ENCODE results near the gene ELMO1. TPM values are rescaled to one million over a fixed set of nuclear protein-coding genes. Genes with fewer than 3 reads are reported as not detected.

Gene ELMO1
- polyA plus RNA-seq, 1 experiment: not detected

DNA sequence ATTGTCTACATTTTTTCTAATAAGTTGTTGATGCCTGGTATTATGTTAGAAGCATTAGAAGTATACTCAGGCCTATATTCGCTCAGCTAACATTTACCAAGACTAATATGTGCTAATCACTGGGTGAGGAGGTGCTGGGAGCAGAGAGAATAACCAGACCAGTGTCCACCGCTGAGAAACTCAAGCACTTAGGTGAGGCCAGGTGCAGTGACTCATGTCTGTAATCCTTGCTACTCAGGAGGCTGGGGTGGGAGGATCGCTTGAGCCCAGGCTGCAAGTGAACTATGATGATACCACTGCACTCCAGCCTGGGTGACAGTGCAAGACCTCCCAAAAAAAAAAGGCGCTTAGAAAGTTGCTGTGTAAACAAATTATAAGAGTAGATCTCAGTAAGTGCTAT, 542.2 kb downstream of the ELMO1 start:
- ChIA-PET CTCF (no interaction called here), POLR2A (no interaction called here)
- no peaks in the 10 kb centered on the region for H3K27me3 ChIP-seq (ENCODE audit: control insufficient read depth, insufficient read depth, low read length)
- DNase-seq (ENCODE audit: low read depth): no peak
- no peaks in the 10 kb centered on the region for H3K36me3 ChIP-seq (ENCODE audit: control insufficient read depth, insufficient read depth, low read length)
- TF ChIP-seq, protein P1, sequence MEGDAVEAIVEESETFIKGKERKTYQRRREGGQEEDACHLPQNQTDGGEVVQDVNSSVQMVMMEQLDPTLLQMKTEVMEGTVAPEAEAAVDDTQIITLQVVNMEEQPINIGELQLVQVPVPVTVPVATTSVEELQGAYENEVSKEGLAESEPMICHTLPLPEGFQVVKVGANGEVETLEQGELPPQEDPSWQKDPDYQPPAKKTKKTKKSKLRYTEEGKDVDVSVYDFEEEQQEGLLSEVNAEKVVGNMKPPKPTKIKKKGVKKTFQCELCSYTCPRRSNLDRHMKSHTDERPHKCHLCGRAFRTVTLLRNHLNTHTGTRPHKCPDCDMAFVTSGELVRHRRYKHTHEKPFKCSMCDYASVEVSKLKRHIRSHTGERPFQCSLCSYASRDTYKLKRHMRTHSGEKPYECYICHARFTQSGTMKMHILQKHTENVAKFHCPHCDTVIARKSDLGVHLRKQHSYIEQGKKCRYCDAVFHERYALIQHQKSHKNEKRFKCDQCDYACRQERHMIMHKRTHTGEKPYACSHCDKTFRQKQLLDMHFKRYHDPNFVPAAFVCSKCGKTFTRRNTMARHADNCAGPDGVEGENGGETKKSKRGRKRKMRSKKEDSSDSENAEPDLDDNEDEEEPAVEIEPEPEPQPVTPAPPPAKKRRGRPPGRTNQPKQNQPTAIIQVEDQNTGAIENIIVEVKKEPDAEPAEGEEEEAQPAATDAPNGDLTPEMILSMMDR (IDR thresholded peaks at IDR 0.05; ENCODE audit: insufficient read depth, low read depth, low read length): no peak
- no peak overlapping the region for H3K4me3 ChIP-seq (ENCODE audit: low read depth, low read length)

DNA sequence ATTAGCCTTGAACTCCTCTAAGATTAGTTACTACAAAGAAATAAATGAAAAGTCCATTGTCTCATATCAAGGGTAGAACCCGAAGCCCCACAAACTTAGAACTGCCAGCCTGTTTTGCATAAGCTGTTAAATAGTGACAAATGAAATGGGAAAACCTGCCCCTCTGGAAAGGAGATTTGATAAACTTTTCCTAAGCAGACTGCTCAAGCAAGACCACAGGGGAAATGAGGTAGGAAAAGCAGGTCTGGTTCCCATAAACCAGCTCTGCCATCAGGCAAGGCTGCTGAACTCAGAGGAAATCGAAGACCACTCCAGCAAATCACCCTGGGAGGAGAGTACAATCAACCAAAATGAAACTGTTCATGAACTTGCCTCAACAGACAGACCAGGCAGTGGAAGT, 542.8 kb downstream of the ELMO1 start:
- POLR2A ChIA-PET: no interaction called here
- TF ChIP-seq, protein P1 (IDR thresholded peaks at IDR 0.05; ENCODE audit: insufficient read depth, low read depth, low read length): no peak
- Histone ChIP-seq H3K36me3 (ENCODE audit: control insufficient read depth, insufficient read depth, low read length) (no peaks in the 10 kb centered on the region), H3K4me3 (ENCODE audit: low read depth, low read length) (no peak overlapping the region), H3K27me3 (ENCODE audit: control insufficient read depth, insufficient read depth, low read length) (no peaks in the 10 kb centered on the region)
- CTCF ChIA-PET: no interaction called here
- DNase-seq (ENCODE audit: low read depth): no peak

DNA sequence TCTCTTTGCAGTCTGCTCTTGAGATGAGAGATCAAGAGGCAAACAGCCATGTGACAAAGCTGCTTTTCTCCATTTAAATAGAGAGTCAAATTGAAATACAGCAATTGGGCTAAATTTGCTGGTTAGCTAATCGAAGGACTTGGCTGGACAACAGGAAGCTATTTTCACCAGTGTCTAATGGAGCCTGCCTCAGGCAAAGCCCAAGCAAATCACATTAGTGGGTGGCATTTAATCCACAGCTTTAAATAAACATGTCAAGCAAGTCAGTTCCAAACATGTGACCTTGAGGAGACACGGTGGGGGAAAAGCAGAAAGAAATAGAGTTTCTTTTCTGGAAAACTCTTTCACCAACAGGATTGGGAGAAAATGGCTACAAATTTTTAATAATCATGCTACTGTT, 543.9 kb downstream of the ELMO1 start:
- POLR2A ChIA-PET: no interaction called here
- TF ChIP-seq, protein P1 (IDR thresholded peaks at IDR 0.05; ENCODE audit: insufficient read depth, low read depth, low read length): no peak
- H3K36me3 ChIP-seq (ENCODE audit: control insufficient read depth, insufficient read depth, low read length): no peaks in the 10 kb centered on the region
- CTCF ChIA-PET: no interaction called here
- H3K4me3 ChIP-seq (ENCODE audit: low read depth, low read length): no peak overlapping the region
- DNase-seq (ENCODE audit: low read depth): no peak
- H3K27me3 ChIP-seq (ENCODE audit: control insufficient read depth, insufficient read depth, low read length): no peaks in the 10 kb centered on the region

DNA sequence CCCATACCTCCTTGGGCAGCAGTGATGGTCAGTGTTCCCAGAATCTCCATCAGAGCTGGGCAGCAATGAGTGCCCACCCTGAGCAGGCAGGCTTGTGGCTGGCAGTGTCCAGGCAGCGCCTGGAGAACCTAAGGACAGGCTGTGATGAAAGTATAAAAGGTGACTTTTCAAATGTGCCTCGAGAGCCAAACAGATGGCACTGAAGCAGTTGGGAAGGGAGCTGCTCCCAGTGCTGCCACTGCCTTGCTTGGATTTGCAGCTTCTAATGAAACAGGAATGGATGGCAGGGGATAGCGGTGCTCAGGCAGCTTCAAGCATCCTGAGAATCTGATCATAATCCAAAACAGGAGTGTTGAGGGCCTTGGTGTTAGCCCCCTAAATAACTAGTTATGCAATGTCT, 544.6 kb downstream of the ELMO1 start:
- Histone ChIP-seq H3K27me3 (ENCODE audit: control insufficient read depth, insufficient read depth, low read length) (no peaks in the 10 kb centered on the region), H3K36me3 (ENCODE audit: control insufficient read depth, insufficient read depth, low read length) (no peaks in the 10 kb centered on the region), H3K4me3 (ENCODE audit: low read depth, low read length) (no peak overlapping the region)
- no peak for DNase-seq (ENCODE audit: low read depth)
- POLR2A ChIA-PET: no interaction called here
- CTCF ChIA-PET: interaction anchor here (0.6 kb wide), 1 partner anchor 31 kb away, joined by 3 read pairs; no protein-coding TSS in a partner anchor
- TF ChIP-seq, protein P1 (IDR thresholded peaks at IDR 0.05; ENCODE audit: insufficient read depth, low read depth, low read length): no peak

DNA sequence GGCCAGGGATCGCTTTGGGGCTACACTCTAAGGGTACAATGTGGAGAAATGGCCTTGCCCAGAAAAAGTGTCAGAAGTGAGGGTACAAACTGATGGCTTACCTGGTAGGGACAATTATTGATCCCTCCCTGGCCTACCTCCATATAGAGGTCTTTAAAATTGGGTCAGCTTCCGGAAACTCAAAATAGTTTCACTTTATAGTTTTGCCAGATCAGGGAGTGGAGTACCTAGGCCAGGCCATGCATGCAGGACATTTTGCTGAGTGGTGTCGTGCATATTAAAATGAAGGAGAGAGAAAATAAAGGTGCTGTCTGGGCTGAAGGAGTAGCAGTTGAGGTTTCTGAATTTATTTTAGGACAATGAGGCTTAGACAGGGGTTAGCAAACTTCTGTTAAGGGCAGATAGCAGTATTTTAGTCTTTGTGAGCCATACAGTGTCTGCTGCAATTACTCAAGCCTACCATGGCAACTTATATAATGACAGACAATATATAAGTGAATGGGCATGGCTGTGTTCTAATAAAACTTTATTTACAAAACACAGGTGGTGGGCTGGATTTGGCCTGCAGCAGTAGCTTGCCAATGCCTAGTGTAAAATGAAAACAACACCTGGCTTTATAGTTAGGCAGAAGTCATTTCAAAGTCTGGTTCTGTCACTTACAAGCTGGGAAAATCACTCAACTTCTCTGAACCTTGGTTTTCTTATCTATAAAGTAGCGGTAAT, 547.5 kb downstream of the ELMO1 start:
- no peaks in the 10 kb centered on the region for H3K27me3 ChIP-seq (ENCODE audit: control insufficient read depth, insufficient read depth, low read length)
- H3K36me3 ChIP-seq (ENCODE audit: control insufficient read depth, insufficient read depth, low read length): no peaks in the 10 kb centered on the region
- ChIA-PET CTCF (no interaction called here), POLR2A (no interaction called here)
- no peak overlapping the region for H3K4me3 ChIP-seq (ENCODE audit: low read depth, low read length)
- DNase-seq (ENCODE audit: low read depth): no peak
- TF ChIP-seq, protein P1 (IDR thresholded peaks at IDR 0.05; ENCODE audit: insufficient read depth, low read depth, low read length): no peak

All from BJ (cell line).